Measurements from ENCODE around the gene SRA1. TPM values are rescaled to one million over a fixed set of nuclear protein-coding genes. Genes with fewer than 3 reads are reported as not detected.

Gene SRA1
- total and polyA plus RNA-seq, 8 donors, result 1.8 to 51.0 (median 26.8) TPM; not detected in 1

GRCh38 chr5:140571105-140571504 is 13.8 kb upstream of the SRA1 start:
- H3K9me3 ChIP-seq, result no peaks in the 10 kb centered on the region
- peaks cover 19 to 41% (median 35%) of the 10 kb centered on the region in 4 donors for H3K36me3 ChIP-seq
- TF ChIP-seq CTCF (IDR thresholded peaks at IDR 0.05) (no peak), EP300 (IDR thresholded peaks at IDR 0.05) (no peak), POLR2A (IDR thresholded peaks at IDR 0.05) (no peak), POLR2AphosphoS5 (IDR thresholded peaks at IDR 0.05) (no peak)
- H3K27me3 ChIP-seq, result no peaks in the 10 kb centered on the region
- H3K4me1 ChIP-seq, result peaks cover 6 to 44% (median 37%) of the 10 kb centered on the region in 4 donors
- no peak overlapping the region for H3K4me3 ChIP-seq
- H3K27ac ChIP-seq, result peak overlapping the region; percentile 1 to 82 (median 39)
- intact Hi-C loops (cut with DNase I; ENCODE audit: low total_unique reads), result no loop called here
- no peak for DNase-seq
- WGBS, 5 donors, result 73 to 81% (median 77%) methylated on average over 5 of the region's 5 CpGs

GRCh38 chr5:140570488-140570887 is 13.2 kb upstream of the SRA1 start:
- peaks cover 12 to 50% (median 43%) of the 10 kb centered on the region in 4 donors for H3K4me1 ChIP-seq
- intact Hi-C loops (cut with DNase I; ENCODE audit: low total_unique reads), result no loop called here

GRCh38 chr5:140570058-140570457 is 12.8 kb upstream of the SRA1 start:
- no peak for DNase-seq
- WGBS, 5 donors, result 84 to 100% (median 91%) methylated on average over 2 to 4 of the region's 4 CpGs
- H3K36me3 ChIP-seq, result peaks cover 19 to 42% (median 36%) of the 10 kb centered on the region in 4 donors
- peak overlapping the region; percentile 5 to 82 (median 61) for H3K27ac ChIP-seq
- intact Hi-C loops (cut with DNase I; ENCODE audit: low total_unique reads), result no loop called here
- no peaks in the 10 kb centered on the region for H3K9me3 ChIP-seq
- H3K27me3 ChIP-seq, result no peaks in the 10 kb centered on the region
- no peak overlapping the region for H3K4me3 ChIP-seq
- TF ChIP-seq POLR2A (IDR thresholded peaks at IDR 0.05) (no peak), EP300 (IDR thresholded peaks at IDR 0.05) (no peak), POLR2AphosphoS5 (IDR thresholded peaks at IDR 0.05) (no peak), CTCF (IDR thresholded peaks at IDR 0.05) (no peak)
- peaks cover 15 to 54% (median 48%) of the 10 kb centered on the region in 4 donors for H3K4me1 ChIP-seq

More at GRCh38 chr5:140570488-140570887, 13.2 kb upstream of the SRA1 start:
- no peak for DNase-seq
- TF ChIP-seq POLR2A (IDR thresholded peaks at IDR 0.05), result no peak
- no peak for TF ChIP-seq CTCF (IDR thresholded peaks at IDR 0.05)
- TF ChIP-seq EP300 (IDR thresholded peaks at IDR 0.05), result no peak
- no peak for TF ChIP-seq POLR2AphosphoS5 (IDR thresholded peaks at IDR 0.05)
- no peak overlapping the region for H3K4me3 ChIP-seq
- H3K27me3 ChIP-seq, result no peaks in the 10 kb centered on the region
- peaks cover 19 to 42% (median 36%) of the 10 kb centered on the region in 4 donors for H3K36me3 ChIP-seq
- H3K27ac ChIP-seq, result peak overlapping the region in 4 of 5 donors; percentile 1 to 82 (median 50)
- 90 to 100% (median 94%) methylated on average over 1 of the region's 1 CpG for WGBS, 5 donors
- no peaks in the 10 kb centered on the region for H3K9me3 ChIP-seq

- intact Hi-C loops (cut with DNase I; ENCODE audit: low total_unique reads), result loop anchor here (5.0 kb wide), 1 partner anchor 63 kb away; the partner anchor contains the start of gene CD14
- TF ChIP-seq EP300 (IDR thresholded peaks at IDR 0.05) (no peak), CTCF (IDR thresholded peaks at IDR 0.05) (no peak), POLR2A (IDR thresholded peaks at IDR 0.05) (no peak), POLR2AphosphoS5 (IDR thresholded peaks at IDR 0.05) (no peak)
- Histone ChIP-seq H3K27ac (peak overlapping the region in 4 of 5 donors; percentile 58 to 82 (median 66)), H3K4me1 (peaks cover 15 to 56% (median 48%) of the 10 kb centered on the region in 4 donors), H3K9me3 (no peaks in the 10 kb centered on the region), H3K27me3 (no peaks in the 10 kb centered on the region), H3K4me3 (no peak overlapping the region), H3K36me3 (peaks cover 19 to 42% (median 36%) of the 10 kb centered on the region in 4 donors)
- DNase-seq, result no peak
- WGBS, 5 donors, result 49 to 76% (median 62%) methylated on average over 4 of the region's 4 CpGs
These were observed 11.9 kb upstream of the SRA1 start for GRCh38 chr5:140569197-140569596.
